Measurements from ENCODE around the gene TCF3. TPM values are rescaled to one million over a fixed set of nuclear protein-coding genes. Genes with fewer than 3 reads are reported as not detected.

Gene TCF3
- total RNA-seq: 161 and 194 TPM in 2 replicates

DNA sequence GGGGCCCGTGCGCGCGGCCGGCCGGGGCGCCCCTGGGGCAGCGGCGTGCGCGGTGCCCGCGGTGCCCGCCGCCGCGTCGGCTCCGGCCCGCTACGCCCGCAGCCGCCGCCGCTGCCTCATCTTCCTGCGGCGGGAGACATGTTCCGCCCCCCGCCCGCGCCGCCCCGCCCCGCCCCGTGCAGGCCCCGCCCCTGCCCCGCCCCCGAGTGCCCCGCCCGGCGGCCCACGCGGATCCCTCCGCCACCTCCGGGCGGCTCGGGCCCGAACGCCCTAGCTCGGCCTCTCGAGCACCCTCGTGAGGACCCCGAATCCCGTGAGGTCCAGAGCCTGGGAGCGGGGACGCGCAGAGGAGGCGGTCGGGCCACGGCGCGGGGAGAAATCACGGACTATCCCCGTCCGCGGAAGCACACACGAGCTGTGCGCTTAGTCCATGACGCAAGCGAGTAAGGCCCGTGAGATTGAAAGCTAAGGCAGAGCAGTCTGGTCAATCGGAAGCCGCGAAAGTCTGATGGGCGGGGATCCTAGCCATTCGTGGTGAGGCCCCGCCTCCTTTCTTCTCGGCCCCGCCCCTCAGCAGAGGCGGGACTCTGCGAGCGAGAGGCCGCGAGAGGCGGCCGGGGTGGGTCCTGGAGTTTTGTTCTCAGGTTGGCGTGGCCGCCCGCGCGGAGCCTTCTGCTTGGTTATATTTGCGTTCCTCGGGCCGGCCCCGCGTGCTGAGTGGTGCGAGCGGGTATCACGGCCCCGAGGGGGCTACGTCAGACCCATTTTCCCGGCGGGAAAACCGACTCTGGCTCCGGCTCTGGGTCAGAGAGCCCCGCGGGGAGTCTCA lies at the start of gene TCF3:
TSS of gene TCF3 (minus strand) at position 145 of the 829 bp plus-strand sequence. CDS start 2,367 bp downstream, outside the sequence.

DNA sequence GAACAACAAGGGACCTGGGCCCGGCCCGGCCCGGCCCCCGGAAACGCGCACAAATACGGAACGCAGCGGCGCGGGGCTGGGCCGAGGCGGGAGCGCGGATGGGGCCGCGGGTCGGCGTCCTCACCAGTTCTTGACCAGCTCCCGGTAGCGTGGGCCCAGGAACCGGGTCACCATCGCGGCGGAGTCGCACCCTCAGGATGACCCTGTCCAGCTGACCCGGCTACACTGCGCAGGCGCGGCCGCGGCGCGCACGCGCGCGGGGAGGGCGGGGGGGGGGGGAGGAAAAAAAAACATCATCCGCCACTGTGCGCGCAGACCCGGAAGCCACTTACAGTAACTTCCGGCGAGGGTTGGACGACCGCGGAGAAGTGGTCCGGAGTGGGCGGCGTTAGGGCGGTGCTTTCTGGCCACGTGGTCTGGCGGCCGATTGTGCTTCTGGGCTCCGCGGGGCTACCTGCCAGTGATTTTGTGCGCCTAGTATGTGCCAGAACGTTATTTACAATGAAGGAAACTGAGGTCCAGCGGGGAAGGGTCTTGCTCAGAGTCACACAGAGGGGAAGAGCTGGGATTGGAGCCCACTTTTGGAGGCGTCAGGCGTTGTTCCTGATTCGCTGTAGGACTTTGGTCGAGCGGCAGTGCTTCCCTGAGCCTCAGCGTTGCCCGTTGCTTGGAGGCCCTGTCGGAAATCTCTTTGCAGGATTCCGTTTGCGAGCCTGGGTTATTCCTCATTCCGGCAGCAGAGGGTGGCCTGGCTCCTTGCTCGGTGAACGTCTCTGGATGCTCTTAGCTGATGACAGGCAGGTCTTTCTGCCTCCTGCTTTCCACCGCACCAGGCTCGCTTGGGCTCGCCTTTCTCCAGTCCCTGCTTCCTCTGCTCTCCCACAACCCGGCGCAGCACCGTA lies 46.9 kb downstream of the TCF3 start, which contains the start of gene UQCR11:
TSS of gene UQCR11 (minus strand) at position 227 of the 902 bp plus-strand sequence. CDS start at position 174, 53 bp downstream.

DNA sequence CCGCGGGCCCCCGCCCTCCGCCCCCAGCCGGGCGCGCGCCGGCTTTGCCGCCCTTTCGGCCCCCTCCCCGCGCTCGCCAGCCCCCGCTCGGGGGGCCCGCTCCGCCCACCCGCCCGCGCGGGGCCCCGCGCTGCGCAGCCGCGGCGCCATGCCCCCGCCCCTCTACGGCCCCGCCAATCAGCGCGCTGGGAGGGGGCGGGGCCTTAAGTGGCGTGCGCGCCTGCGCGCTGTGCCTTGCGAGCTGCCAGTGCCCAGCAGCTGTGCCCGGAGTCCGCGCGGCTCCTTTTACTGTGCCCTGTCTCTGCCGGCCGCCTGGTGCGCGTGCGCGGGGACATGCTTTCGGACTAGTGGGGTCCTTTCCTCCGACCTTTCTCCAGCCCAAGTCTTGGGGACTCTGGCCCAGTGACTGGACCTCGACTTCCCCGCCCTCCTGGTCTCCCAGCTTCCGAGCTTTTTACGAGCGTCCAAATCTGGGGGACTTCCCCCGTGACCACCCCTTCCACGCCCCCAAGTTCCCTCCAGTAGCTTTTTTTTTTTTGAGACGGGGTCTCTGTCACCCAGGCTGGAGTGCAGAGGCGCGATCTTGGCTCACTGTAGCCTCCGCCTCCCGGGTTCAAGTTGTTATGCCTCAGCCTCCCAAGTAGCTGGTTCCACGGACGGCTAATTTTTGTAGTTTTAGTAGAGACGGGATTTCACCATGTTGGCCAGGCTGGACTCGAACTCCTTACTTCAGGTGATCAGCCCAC lies 59.5 kb downstream of the TCF3 start, which contains the start of gene MBD3:
TSS of gene MBD3 (minus strand) at position 111 of the 746 bp plus-strand sequence. CDS start 234 bp downstream, outside the sequence.

DNA sequence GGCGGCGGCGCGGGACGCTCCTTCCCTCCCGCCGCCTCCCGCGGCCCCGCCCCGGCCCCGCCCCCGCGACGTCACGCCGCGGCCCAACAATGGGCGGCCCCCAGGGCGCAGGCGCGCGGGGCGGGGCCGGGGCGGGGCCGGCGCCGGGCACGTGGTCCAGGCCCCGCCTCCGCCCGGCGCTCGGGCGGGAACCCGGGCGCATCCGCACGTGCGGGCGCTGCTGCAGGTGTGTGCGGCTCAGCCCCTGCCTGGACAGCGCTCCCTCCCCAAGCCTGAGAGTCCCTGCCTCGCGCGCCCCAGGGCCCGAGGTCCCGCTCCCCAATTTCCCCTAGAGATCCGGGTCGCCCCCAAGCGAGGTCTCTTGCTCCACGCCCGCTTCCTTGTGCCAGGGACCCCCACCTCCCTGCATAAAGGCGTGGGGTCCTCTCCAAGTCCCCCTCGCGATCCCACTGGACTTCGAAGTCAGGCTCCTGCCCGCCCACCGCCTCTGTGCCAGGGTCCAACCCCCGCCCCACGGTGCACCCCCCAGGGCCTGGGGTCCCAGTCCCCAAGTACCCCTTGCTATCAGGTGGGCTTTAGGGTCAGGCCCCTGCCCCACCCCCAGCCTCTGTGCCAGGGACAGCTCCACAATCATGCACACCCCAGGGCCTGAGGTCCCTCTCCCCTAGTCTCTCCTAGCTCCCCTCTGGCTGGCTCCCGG lies 83.9 kb downstream of the TCF3 start, which contains the start of gene MEX3D:
TSS of gene MEX3D (minus strand) at position 6 of the 700 bp plus-strand sequence. CDS start 267 bp downstream, outside the sequence.

Small RNA genes within 50 kb of the gene (small RNA-seq; reads per million reads assigned to genes)
- not detected for gene AC005943.2
- gene RN7SL477P: not detected
- not detected for gene RNU6-1223P

Other genes with a start within 250 kb of the TCF3 start
- 63.0 and 78.0 TPM in 2 replicates for gene DAZAP1, start 245.0 kb downstream of the TCF3 start, total RNA-seq
- 657 and 725 TPM in 2 replicates for gene RPS15, start 214.2 kb downstream of the TCF3 start, total RNA-seq
- under 0.01 and 0.10 TPM in 2 replicates for gene APC2, start 202.5 kb downstream of the TCF3 start, total RNA-seq
- gene C19orf25, start 173.4 kb downstream of the TCF3 start, total RNA-seq: 26.4 and 31.4 TPM in 2 replicates
- 1.5 and 1.6 TPM in 2 replicates for gene PCSK4, start 162.3 kb downstream of the TCF3 start, total RNA-seq
- gene REEP6, start 161.4 kb downstream of the TCF3 start, total RNA-seq: 0.86 and 0.98 TPM in 2 replicates
- gene ADAMTSL5, start 139.6 kb downstream of the TCF3 start, total RNA-seq: 0.65 TPM in 1 of 2 replicates, not detected in the other
- gene PLK5, start 128.5 kb downstream of the TCF3 start, total RNA-seq: not detected in 2 replicates
- 103 and 152 TPM in 2 replicates for gene MEX3D, start 84.3 kb downstream of the TCF3 start, total RNA-seq
- gene MBD3, start 59.8 kb downstream of the TCF3 start, total RNA-seq: 101 and 111 TPM in 2 replicates
- 41.7 and 59.1 TPM in 2 replicates for gene UQCR11, start 47.2 kb downstream of the TCF3 start, total RNA-seq
- gene ONECUT3, start 100.9 kb upstream of the TCF3 start, total RNA-seq: not detected in 2 replicates
- gene ATP8B3, start 159.7 kb upstream of the TCF3 start, total RNA-seq: 1.6 and 1.7 TPM in 2 replicates
- 18.0 and 22.5 TPM in 2 replicates for gene REXO1, start 195.9 kb upstream of the TCF3 start, total RNA-seq
- 11.8 and 17.0 TPM in 2 replicates for gene KLF16, start 211.0 kb upstream of the TCF3 start, total RNA-seq
- gene ABHD17A, start 232.9 kb upstream of the TCF3 start, total RNA-seq: 110 and 136 TPM in 2 replicates

Data from vein endothelial cell (primary cell).